Measurements from ENCODE around the gene SFT2D1. TPM values are rescaled to one million over a fixed set of nuclear protein-coding genes. Genes with fewer than 3 reads are reported as not detected.

Gene SFT2D1
- total RNA-seq, 2 donors from 2014 or later, result 11.5 to 28.0 TPM

GRCh38 chr6:166381733-166382499 lies 39.6 kb upstream of the SFT2D1 start:
- Histone ChIP-seq H3K36me3 (replicated peaks in 1 of 2; ENCODE audit: insufficient read depth in 1 of 2, low read depth in 2 of 2) (no peaks in the 10 kb centered on the region), H3K27ac (peak overlapping the region; percentile 94 to 99 (median 98)), H3K4me3 (peak overlapping the region; percentile 65 to 96), H3K4me1 (peaks cover 34% of the 10 kb centered on the region), H3K9me3 (no peaks in the 10 kb centered on the region), H3K27me3 (no peaks in the 10 kb centered on the region)
- WGBS, 2 donors, result 0% methylated on average over 9 to 46 of the region's 49 CpGs
- intact Hi-C loops (cut with DNase I), result no loop called here
- DNase-seq (peak; percentile 90 to 94 (median 92)), ATAC-seq (peak; percentile 75)
- TF ChIP-seq CTCF (IDR thresholded peaks at IDR 0.05) (peak; percentile 79 to 97 (median 95)), POLR2A (IDR thresholded peaks at IDR 0.05) (peak; percentile 67 to 91 (median 88))

GRCh38 chr6:166381381-166381732 lies 39.0 kb upstream of the SFT2D1 start:
- intact Hi-C loops (cut with DNase I), result no loop called here

GRCh38 chr6:166379800-166380199 lies 37.5 kb upstream of the SFT2D1 start:
- WGBS, 2 donors, result 25 to 33% methylated on average over 4 of the region's 4 CpGs
- Histone ChIP-seq H3K4me1 (peaks cover 34% of the 10 kb centered on the region), H3K9me3 (no peaks in the 10 kb centered on the region), H3K36me3 (replicated peaks in 1 of 2; ENCODE audit: insufficient read depth in 1 of 2, low read depth in 2 of 2) (no peaks in the 10 kb centered on the region), H3K27ac (peak overlapping the region in 3 of 4 donors; percentile 98 to 99 (median 98)), H3K4me3 (no peak overlapping the region), H3K27me3 (no peaks in the 10 kb centered on the region)
- TF ChIP-seq POLR2A (IDR thresholded peaks at IDR 0.05) (no peak), CTCF (IDR thresholded peaks at IDR 0.05) (no peak)
- ATAC-seq (no peak), DNase-seq (peak; percentile 56 to 78 (median 72))
- intact Hi-C loops (cut with DNase I), result no loop called here

More at GRCh38 chr6:166381381-166381732, 39.0 kb upstream of the SFT2D1 start:
- peak overlapping the region; percentile 5 to 65 for H3K4me3 ChIP-seq
- no peaks in the 10 kb centered on the region for H3K27me3 ChIP-seq
- whole genome bisulfite sequencing, 2 donors, result 7 to 10% methylated on average over 6 of the region's 6 CpGs
- H3K36me3 ChIP-seq (replicated peaks in 1 of 2; ENCODE audit: insufficient read depth in 1 of 2, low read depth in 2 of 2), result no peaks in the 10 kb centered on the region
- no peak for TF ChIP-seq CTCF (IDR thresholded peaks at IDR 0.05)
- no peak for TF ChIP-seq POLR2A (IDR thresholded peaks at IDR 0.05)
- ATAC-seq (no peak), DNase-seq (no peak)
- H3K27ac ChIP-seq, result peak overlapping the region; percentile 94 to 99 (median 98)
- H3K9me3 ChIP-seq, result no peaks in the 10 kb centered on the region
- peaks cover 34% of the 10 kb centered on the region for H3K4me1 ChIP-seq

GRCh38 chr6:166379103-166379586 lies 36.8 kb upstream of the SFT2D1 start:
- intact Hi-C loops (cut with DNase I), result no loop called here
- 93 to 95% methylated on average over 1 of the region's 1 CpG for WGBS, 2 donors
- no peak for TF ChIP-seq CTCF (IDR thresholded peaks at IDR 0.05)
- TF ChIP-seq POLR2A (IDR thresholded peaks at IDR 0.05), result no peak
- DNase-seq (no peak), ATAC-seq (no peak)
- H3K27me3 ChIP-seq, result no peaks in the 10 kb centered on the region
- H3K36me3 ChIP-seq (replicated peaks in 1 of 2; ENCODE audit: insufficient read depth in 1 of 2, low read depth in 2 of 2), result no peaks in the 10 kb centered on the region
- no peak overlapping the region for H3K4me3 ChIP-seq
- peak overlapping the region in 2 of 4 donors; percentile 98 to 99 for H3K27ac ChIP-seq
- no peaks in the 10 kb centered on the region for H3K9me3 ChIP-seq
- peaks cover 33% of the 10 kb centered on the region for H3K4me1 ChIP-seq

Measured in body of pancreas (tissue), 4 donors.